Ishikawa (cell line): ENCODE data around the gene LRRC49.
A peak's percentile ranks its signal among the peaks of the same experiment; 100 is the strongest.

Experiments used
- CEBPB ChIP-seq: IDR thresholded peaks from 2 replicates; pipeline ENCODE4 v1.6.1; 2012
- CREB1 ChIP-seq: IDR thresholded peaks from 2 replicates; pipeline ENCODE4 v1.6.1; 2012; ENCODE audit warnings: low read depth
- EGR1 ChIP-seq: IDR thresholded peaks from 2 replicates; pipeline ENCODE4 v1.6.1; 2012
- EP300 ChIP-seq: IDR thresholded peaks from 2 replicates; pipeline ENCODE4 v1.6.1; 2012; ENCODE audit warnings: borderline replicate concordance
- FOXM1 ChIP-seq: IDR thresholded peaks from 2 replicates; pipeline ENCODE4 v1.6.1; 2012; ENCODE audit warnings: low read depth, borderline replicate concordance
- NFIC ChIP-seq: IDR thresholded peaks from 2 replicates; pipeline ENCODE4 v1.6.1; 2012
- RAD21 ChIP-seq: IDR thresholded peaks from 2 replicates; pipeline ENCODE4 v1.6.1; 2012; ENCODE audit warnings: low read depth
- TAF1 ChIP-seq: IDR thresholded peaks from 2 replicates; pipeline ENCODE4 v1.6.1; 2012; ENCODE audit warnings: low read depth, mild to moderate bottlenecking
- TCF12 ChIP-seq: IDR thresholded peaks from 2 replicates; pipeline ENCODE4 v1.6.1; 2012; ENCODE audit warnings: low read depth
- TEAD4 ChIP-seq: IDR thresholded peaks from 2 replicates; pipeline ENCODE4 v1.6.1; 2012
- YY1 ChIP-seq: IDR thresholded peaks from 2 replicates; pipeline ENCODE4 v1.6.1; 2012; ENCODE audit warnings: low read depth
- ZBTB7A ChIP-seq: IDR thresholded peaks from 2 replicates; pipeline ENCODE4 v1.6.1; 2012; ENCODE audit warnings: low read depth
- TF ChIP-seq, protein P1 (sequence below): IDR thresholded peaks from 2 replicates; pipeline ENCODE4 v1.6.1; 2012
- TF ChIP-seq, protein P2 (sequence below): IDR thresholded peaks from 2 replicates; pipeline ENCODE4 v1.6.1; 2012; ENCODE audit warnings: low read depth, mild to moderate bottlenecking
- TF ChIP-seq, protein P3 (sequence below): IDR thresholded peaks from 2 replicates; pipeline ENCODE4 v1.6.1; 2012

Gene LRRC49

DNA sequence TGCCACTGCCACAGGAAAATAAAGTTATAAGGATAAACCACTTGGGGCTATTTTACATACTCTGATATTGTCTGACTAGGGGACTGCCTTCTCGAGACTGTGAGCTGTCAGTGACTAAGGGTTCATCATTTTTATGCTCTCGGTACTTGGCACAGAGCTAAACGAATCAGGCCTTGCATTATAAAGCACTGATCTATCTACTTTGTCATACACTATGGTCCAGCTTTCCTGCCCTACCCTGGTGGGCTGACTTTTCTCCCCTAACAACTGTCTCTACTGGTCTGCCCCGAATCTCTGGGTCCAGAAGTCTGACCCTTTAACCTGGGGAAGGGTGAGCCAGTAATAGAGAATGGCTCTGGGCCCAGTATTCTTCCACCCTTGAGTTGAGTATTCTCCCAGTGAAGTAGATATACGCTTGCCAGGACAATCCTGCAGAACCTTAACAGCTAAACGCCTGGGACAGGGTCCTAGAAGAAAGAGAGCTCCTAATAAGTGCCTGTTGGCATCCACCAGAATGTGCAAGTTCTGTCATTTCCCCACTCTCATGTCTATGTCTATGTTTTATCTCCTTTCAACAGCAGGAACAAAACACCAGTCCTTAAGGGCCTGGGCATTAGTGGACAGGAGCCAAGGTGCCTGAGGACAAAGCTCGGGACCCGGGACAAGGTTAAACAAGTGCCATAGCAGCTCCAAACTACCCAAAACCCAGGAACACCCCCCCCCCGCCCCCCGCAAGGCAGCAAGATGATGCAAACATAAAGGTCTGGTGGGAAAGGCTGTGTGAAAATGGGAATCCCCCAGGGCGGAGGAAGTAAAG lies 39.9 kb upstream of the LRRC49 start:
- TF ChIP-seq NFIC (no peak), TCF12 (no peak), TAF1 (no peak), ZBTB7A (no peak), RAD21 (no peak)
- TF ChIP-seq, protein P1, sequence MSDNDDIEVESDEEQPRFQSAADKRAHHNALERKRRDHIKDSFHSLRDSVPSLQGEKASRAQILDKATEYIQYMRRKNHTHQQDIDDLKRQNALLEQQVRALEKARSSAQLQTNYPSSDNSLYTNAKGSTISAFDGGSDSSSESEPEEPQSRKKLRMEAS = no peak

DNA sequence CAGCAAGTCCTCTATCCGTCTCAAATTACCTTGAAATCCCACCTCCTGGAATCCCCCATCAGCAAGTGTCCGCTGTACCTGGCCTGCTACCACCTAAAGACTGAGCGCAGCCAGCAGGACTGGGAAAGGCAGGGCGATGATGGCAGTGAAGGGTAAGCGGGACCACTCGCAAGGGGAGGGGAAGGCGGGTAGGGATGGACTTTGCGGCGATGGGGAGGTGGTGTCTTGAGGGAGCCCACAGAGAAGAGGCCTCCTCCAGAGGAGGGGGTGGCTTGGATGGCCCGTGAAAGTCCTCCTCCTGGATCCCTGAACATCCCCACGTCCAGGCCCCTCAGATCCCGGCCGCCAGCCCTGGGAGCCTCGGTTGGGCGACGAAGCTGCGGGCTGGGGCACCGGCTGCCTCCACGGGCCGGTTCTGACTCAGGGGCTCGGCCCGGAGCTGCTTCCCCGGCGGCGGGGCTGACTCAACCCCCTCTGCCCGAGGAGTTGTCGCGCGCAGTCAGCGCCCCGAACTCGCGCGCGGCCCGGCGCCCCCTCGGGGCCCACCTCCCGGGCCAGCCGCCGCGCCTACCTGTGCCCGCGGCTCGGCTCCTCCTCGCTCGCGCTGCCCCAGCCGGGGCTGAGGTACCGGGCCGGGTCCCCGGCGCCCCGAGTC lies 39.2 kb upstream of the LRRC49 start:
- TF ChIP-seq CEBPB (no peak), EP300 (no peak), TCF12 (no peak)
- TF ChIP-seq, protein P2, sequence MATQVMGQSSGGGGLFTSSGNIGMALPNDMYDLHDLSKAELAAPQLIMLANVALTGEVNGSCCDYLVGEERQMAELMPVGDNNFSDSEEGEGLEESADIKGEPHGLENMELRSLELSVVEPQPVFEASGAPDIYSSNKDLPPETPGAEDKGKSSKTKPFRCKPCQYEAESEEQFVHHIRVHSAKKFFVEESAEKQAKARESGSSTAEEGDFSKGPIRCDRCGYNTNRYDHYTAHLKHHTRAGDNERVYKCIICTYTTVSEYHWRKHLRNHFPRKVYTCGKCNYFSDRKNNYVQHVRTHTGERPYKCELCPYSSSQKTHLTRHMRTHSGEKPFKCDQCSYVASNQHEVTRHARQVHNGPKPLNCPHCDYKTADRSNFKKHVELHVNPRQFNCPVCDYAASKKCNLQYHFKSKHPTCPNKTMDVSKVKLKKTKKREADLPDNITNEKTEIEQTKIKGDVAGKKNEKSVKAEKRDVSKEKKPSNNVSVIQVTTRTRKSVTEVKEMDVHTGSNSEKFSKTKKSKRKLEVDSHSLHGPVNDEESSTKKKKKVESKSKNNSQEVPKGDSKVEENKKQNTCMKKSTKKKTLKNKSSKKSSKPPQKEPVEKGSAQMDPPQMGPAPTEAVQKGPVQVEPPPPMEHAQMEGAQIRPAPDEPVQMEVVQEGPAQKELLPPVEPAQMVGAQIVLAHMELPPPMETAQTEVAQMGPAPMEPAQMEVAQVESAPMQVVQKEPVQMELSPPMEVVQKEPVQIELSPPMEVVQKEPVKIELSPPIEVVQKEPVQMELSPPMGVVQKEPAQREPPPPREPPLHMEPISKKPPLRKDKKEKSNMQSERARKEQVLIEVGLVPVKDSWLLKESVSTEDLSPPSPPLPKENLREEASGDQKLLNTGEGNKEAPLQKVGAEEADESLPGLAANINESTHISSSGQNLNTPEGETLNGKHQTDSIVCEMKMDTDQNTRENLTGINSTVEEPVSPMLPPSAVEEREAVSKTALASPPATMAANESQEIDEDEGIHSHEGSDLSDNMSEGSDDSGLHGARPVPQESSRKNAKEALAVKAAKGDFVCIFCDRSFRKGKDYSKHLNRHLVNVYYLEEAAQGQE = no peak
- TF ChIP-seq, protein P1 = no peak

DNA sequence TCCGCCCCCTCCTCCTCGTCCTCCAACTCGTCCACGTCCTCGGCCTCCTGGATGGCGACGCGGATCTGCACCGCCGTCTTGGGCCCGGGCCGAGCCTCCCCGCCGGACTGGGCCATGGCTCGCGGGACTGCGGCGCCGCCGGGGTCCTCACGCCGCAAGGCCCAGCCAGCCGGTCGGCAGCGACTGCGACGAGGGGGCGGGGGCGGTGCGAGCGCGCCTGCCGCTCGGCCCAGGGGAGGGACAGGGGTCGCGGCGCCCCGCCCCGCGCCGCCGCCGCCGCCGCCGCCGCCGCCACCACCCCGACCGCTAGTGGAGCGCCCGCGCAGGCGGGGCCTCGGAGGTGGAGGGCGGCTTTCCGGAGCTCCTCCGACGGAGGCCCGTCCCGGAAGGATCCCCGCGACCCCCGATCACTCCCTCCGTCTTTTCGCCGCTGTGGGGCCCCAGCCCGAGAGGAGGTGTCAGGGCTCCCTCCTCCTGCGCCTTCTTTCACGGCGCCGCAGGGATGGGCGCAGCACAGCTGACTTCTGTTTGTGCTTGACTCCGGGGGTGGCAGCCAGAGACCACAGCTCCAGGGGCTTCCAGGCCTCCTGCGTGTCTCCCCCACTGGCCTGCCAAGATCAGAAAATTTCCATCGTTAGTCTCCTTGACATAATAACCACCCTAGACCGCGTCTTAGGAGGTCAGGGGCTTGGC lies 38.5 kb upstream of the LRRC49 start, which contains the start of gene LARP6:
Gene LARP6, minus strand, starts transcription at position 185 of the 693 bp plus-strand sequence. Its CDS starts 69 bp downstream, at position 116.
- no peak for TF ChIP-seq FOXM1
- TF ChIP-seq TAF1 = no peak
- TF ChIP-seq EGR1 = no peak
- TF ChIP-seq EP300 = no peak
- no peak for TF ChIP-seq TCF12
- no peak for TF ChIP-seq ZBTB7A
- no peak for TF ChIP-seq YY1
- TF ChIP-seq NFIC = no peak
- TF ChIP-seq, protein P3, sequence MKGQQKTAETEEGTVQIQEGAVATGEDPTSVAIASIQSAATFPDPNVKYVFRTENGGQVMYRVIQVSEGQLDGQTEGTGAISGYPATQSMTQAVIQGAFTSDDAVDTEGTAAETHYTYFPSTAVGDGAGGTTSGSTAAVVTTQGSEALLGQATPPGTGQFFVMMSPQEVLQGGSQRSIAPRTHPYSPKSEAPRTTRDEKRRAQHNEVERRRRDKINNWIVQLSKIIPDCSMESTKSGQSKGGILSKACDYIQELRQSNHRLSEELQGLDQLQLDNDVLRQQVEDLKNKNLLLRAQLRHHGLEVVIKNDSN = no peak
- TF ChIP-seq TEAD4 = no peak
- no peak for TF ChIP-seq CEBPB
- TF ChIP-seq, protein P1 = no peak
- TF ChIP-seq RAD21 = no peak
- no peak for TF ChIP-seq CREB1
- TF ChIP-seq, protein P2 = no peak

DNA sequence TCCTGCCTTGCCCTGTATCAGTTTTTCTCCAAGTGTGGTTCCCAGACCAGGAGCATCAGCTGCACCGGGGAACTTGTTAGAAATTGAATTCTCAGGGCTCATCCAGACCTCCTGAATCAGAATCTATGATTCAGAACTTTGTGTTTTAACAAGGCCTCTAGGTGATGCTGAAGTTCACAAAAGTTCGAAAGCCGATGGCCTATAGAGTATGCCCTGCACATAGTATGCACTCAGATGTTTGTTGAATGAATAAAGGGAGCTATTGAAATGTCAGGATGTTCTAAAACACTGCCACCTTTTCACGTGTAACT lies 38.0 kb upstream of the LRRC49 start:
- TF ChIP-seq, protein P2 = no peak
- TF ChIP-seq CREB1 (no peak), RAD21 (peak; percentile 18; the same call in 1 of the 2 replicates), NFIC (no peak), TCF12 (no peak)
